Measurements from ENCODE around the gene FASTK.
"Not testable (repeated sequence)": the region's sequence is repeated elsewhere in the genome, so short reads cannot be mapped to it uniquely, and the experiment has no call there.

The FASTK gene

DNA sequence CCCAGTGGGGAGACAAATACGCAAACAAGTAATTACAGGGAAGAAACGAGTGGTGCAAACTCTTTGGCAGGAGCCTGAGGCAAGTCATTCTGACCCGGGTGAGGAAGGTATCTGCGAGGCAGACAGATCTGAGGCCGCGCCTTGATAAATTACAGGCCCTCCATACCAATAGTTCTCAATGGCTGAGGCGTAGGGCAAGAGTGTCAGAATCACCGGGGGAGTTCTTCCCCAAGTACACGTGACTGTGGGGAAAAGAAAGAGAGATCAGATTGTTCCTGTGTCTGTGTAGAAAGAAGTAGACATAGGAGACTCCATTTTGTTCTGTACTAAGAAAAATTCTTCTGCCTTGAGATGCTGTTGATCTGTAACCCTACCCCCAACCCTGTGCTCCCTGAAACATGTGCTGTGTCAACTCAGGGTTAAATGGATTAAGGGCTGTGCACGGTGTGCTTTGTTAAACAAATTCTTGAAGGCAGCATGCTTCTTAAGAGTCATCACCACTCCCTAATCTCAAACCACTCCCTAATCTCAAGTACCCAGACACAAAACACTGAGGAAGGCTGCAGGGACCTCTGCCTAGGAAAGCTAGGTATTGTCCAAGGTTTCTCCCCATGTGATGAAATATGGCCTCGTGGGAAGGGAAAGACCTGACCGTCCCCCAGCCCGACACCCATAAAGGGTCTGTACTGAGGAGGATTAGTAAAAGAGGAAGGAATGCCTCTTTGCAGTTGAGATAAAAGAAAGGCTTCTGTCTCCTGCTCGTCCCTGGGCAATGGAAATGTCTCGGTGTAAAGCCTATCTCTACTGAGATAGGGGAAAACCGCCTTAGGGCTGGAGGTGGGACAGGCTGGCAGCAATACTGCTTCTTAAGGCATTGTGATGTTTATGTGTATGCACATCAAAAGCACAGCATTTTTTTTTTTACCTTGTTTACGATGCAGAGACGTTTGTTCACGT is 53.6 kb downstream of the FASTK start:
- not testable (repeated sequence) for DNase-seq (ENCODE audit: low read depth)

All from activated T-helper 9 cell treated with anti-CD3 and anti-CD28 coated beads, Interleukin-2, amount 50 U/mL, for 16 hours (primary cell).